Left lung (tissue), 10 donors: ENCODE measurements around the gene TRAPPC6A. TPM values are rescaled to one million over a fixed set of nuclear protein-coding genes. Genes with fewer than 3 reads are reported as not detected.

Source experiments
- ATAC-seq: fragments of 200-7000 bp; cut with Tn5 transposase; one replicate; pipeline ENCODE4 v1.9.1; 2020; ENCODE audit warnings: moderate library complexity
- DNase-seq, 4 donors: peaks; one replicate each; pipeline ENCODE4 v3.0.0-alpha.2; 2013 to 2020
- H3K27ac ChIP-seq, 2 donors: fragments of 200-600 bp; sonication (generic) in 1 of 2; one replicate each; pipeline versions ENCODE4 v1.5.0 to v1.8.0; 2020 to 2021
- H3K27me3 ChIP-seq, 2 donors: fragments of 200-600 bp; sonication (generic) in 1 of 2; one replicate each; pipeline versions ENCODE4 v1.5.0 to v1.8.0; 2020 to 2021
- H3K36me3 ChIP-seq, 2 donors: fragments of 200-600 bp; sonication (generic) in 1 of 2; one replicate each; pipeline versions ENCODE4 v1.5.0 to v1.8.0; 2020 to 2021
- H3K4me1 ChIP-seq, 2 donors: fragments of 200-600 bp; one replicate each; pipeline ENCODE4 v1.8.0; 2021
- H3K4me3 ChIP-seq, 2 donors: fragments of 200-600 bp; sonication (generic) in 1 of 2; one replicate each; pipeline versions ENCODE4 v1.5.0 to v1.8.0; 2020 to 2021; ENCODE audit warnings: mild to moderate bottlenecking in 1 of 2
- H3K9me3 ChIP-seq, 2 donors: fragments of 200-600 bp; sonication (generic) in 1 of 2; one replicate each; pipeline versions ENCODE4 v1.5.0 to v1.8.0; 2020 to 2021
- CTCF ChIP-seq, 2 donors: fragments of 200-600 bp; sonication (generic) in 1 of 2; IDR thresholded peaks; one replicate each; pipeline versions ENCODE4 v1.5.0 to v1.8.0; 2021; ENCODE audit warnings: antibody characterized with exemption in 2 of 2
- intact Hi-C, 2 donors: fragments of 100-400 bp; cut with DNase I; formaldehyde crosslinking; loops; one replicate each; pipeline versions ENCODE4 v1.11.2 to v1.14.2; 2022
- polyA plus RNA-seq, 6 donors: library from polyadenylated mRNA; unstranded; fragments of 120-200 nt; gene quantifications; one replicate each; pipeline ENCODE4 v1.2.1, GENCODE V29; 2013; ENCODE audit not compliant: insufficient read length in 6 of 6
- total RNA-seq, 2 donors: library from RNA; stranded (reverse); fragmentation: NEBNext Ultra II Directional; extraction: Animal tissue kit (Norgen Biotek cat#: 25700); gene quantifications; one replicate each; pipeline ENCODE4 v1.2.1, GENCODE V29; 2021
- donor health status: DM: no; HTN: yes; CAD: no.
- donor health status: DM: no; HTN: no; CAD: no.

TRAPPC6A gene
- total and polyA plus RNA-seq, 8 donors = 13.0 to 28.9 (median 23.2) TPM

GRCh38 chr19:45142016-45142725, 35.9 kb downstream of the TRAPPC6A start:
- no peaks in the 10 kb centered on the region for H3K4me1 ChIP-seq
- no peaks in the 10 kb centered on the region for H3K9me3 ChIP-seq
- DNase-seq = no peak
- no peaks in the 10 kb centered on the region for H3K27me3 ChIP-seq
- ATAC-seq = no peak
- no peak overlapping the region for H3K27ac ChIP-seq
- H3K36me3 ChIP-seq = peaks cover 0 to 66% of the 10 kb centered on the region in 2 donors
- H3K4me3 ChIP-seq = no peak overlapping the region
- intact Hi-C loops = no loop called here
- TF ChIP-seq CTCF (IDR thresholded peaks at IDR 0.05) = no peak

- Histone ChIP-seq H3K27me3 (no peaks in the 10 kb centered on the region), H3K36me3 (peaks cover 0 to 58% of the 10 kb centered on the region in 2 donors), H3K9me3 (no peaks in the 10 kb centered on the region), H3K4me1 (no peaks in the 10 kb centered on the region), H3K4me3 (no peak overlapping the region), H3K27ac (no peak overlapping the region)
- ATAC-seq (no peak), DNase-seq (no peak)
- intact Hi-C loops = no loop called here
- TF ChIP-seq CTCF (IDR thresholded peaks at IDR 0.05) = no peak
These were observed 36.7 kb downstream of the TRAPPC6A start for GRCh38 chr19:45141203-45141900.

GRCh38 chr19:45140533-45140932, 37.5 kb downstream of the TRAPPC6A start:
- ATAC-seq = no peak
- H3K9me3 ChIP-seq = no peaks in the 10 kb centered on the region
- no peak overlapping the region for H3K4me3 ChIP-seq
- no peak overlapping the region for H3K27ac ChIP-seq
- no peak for TF ChIP-seq CTCF (IDR thresholded peaks at IDR 0.05)
- intact Hi-C loops = no loop called here
- no peaks in the 10 kb centered on the region for H3K4me1 ChIP-seq
- no peaks in the 10 kb centered on the region for H3K27me3 ChIP-seq
- H3K36me3 ChIP-seq = peaks cover 0 to 50% of the 10 kb centered on the region in 2 donors
- no peak for DNase-seq

GRCh38 chr19:45140144-45140503, 37.9 kb downstream of the TRAPPC6A start:
- H3K4me3 ChIP-seq = no peak overlapping the region
- intact Hi-C loops = no loop called here
- no peak for DNase-seq
- no peak for ATAC-seq
- no peaks in the 10 kb centered on the region for H3K9me3 ChIP-seq
- H3K27ac ChIP-seq = no peak overlapping the region
- H3K36me3 ChIP-seq = peaks cover 0 to 46% of the 10 kb centered on the region in 2 donors
- no peak for TF ChIP-seq CTCF (IDR thresholded peaks at IDR 0.05)
- H3K4me1 ChIP-seq = no peaks in the 10 kb centered on the region
- H3K27me3 ChIP-seq = no peaks in the 10 kb centered on the region

GRCh38 chr19:45139286-45140143, 38.5 kb downstream of the TRAPPC6A start:
- TF ChIP-seq CTCF (IDR thresholded peaks at IDR 0.05) = no peak
- Histone ChIP-seq H3K27ac (no peak overlapping the region), H3K36me3 (peaks cover 0 to 40% of the 10 kb centered on the region in 2 donors), H3K4me3 (no peak overlapping the region), H3K9me3 (no peaks in the 10 kb centered on the region), H3K4me1 (no peaks in the 10 kb centered on the region), H3K27me3 (no peaks in the 10 kb centered on the region)
- intact Hi-C loops = no loop called here
- DNase-seq (no peak), ATAC-seq (no peak)
